ENCODE measurements around the gene CXCL13.

DNA sequence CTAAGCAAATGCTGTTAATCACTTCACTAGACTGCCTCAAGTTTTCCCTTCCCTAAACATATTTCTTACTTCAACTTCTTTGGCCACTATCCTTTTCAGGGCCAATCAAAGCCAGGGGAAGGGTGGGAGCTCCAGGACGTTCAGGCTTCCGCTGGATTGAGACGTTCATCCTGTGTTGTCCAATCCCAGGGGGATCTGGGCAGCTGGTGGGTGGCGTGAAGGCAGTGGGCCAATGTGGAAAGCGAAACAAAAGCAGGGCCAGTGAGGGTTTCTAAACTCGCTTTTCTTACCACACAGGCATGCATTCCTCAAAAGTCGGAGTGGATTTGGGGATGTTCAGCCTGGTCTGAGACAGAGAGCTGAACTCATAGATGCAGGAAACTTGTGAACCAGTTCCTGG is 7.6 kb downstream of the CXCL13 start:
- no peak for TF ChIP-seq POLR2A (IDR thresholded peaks at IDR 0.05)
- TF ChIP-seq, protein P1, sequence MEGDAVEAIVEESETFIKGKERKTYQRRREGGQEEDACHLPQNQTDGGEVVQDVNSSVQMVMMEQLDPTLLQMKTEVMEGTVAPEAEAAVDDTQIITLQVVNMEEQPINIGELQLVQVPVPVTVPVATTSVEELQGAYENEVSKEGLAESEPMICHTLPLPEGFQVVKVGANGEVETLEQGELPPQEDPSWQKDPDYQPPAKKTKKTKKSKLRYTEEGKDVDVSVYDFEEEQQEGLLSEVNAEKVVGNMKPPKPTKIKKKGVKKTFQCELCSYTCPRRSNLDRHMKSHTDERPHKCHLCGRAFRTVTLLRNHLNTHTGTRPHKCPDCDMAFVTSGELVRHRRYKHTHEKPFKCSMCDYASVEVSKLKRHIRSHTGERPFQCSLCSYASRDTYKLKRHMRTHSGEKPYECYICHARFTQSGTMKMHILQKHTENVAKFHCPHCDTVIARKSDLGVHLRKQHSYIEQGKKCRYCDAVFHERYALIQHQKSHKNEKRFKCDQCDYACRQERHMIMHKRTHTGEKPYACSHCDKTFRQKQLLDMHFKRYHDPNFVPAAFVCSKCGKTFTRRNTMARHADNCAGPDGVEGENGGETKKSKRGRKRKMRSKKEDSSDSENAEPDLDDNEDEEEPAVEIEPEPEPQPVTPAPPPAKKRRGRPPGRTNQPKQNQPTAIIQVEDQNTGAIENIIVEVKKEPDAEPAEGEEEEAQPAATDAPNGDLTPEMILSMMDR (IDR thresholded peaks at IDR 0.05): no peak

All from body of pancreas (tissue), 4 donors.